SU-DHL-6 (cell line): ENCODE results near the gene FOXJ2.

Experiments used
- H2AFZ ChIP-seq: fragments of 200-600 bp; sonication (generic); 2 replicates; pipeline ENCODE4 v1.6.1; 2014; ENCODE audit warnings: low read depth, mild to moderate bottlenecking, moderate library complexity, mixed read lengths, antibody characterized with exemption, low read length; ENCODE audit not compliant: severe bottlenecking
- H3F3A ChIP-seq: fragments of 200-600 bp; shearing (Covaris generic); 2 replicates; pipeline ENCODE4 v1.6.0; 2016; ENCODE audit warnings: antibody characterized with exemption, mild to moderate bottlenecking; ENCODE audit not compliant: insufficient read depth
- H3K27ac ChIP-seq: fragments of 200-600 bp; sonication (generic); 2 replicates; pipeline ENCODE4 v1.5.1; 2016; ENCODE audit warnings: low read depth, mild to moderate bottlenecking, low read length, moderate library complexity, mixed read lengths
- H3K27me3 ChIP-seq: fragments of 200-600 bp; sonication (generic), shearing (Covaris generic); 2 replicates; pipeline ENCODE4 v1.6.0; 2014; ENCODE audit warnings: mild to moderate bottlenecking, low read length
- H3K36me3 ChIP-seq: fragments of 200-600 bp; sonication (generic); 2 replicates; pipeline ENCODE4 v1.6.1; 2014; ENCODE audit warnings: mild to moderate bottlenecking, low read length, mixed read lengths
- H3K4me2 ChIP-seq: fragments of 300-600, 200-600 bp; shearing (Covaris generic), sonication (generic); 2 replicates; pipeline ENCODE4 v1.6.0; 2014; ENCODE audit warnings: low read length, low read depth, mild to moderate bottlenecking; ENCODE audit not compliant: poor library complexity, severe bottlenecking
- H3K4me3 ChIP-seq: fragments of 200-600 bp; sonication (generic); 2 replicates; pipeline ENCODE4 v1.5.1; 2014; ENCODE audit warnings: antibody characterized with exemption, low read length, mild to moderate bottlenecking, mixed read lengths; ENCODE audit not compliant: insufficient read depth, poor library complexity, severe bottlenecking
- H3K79me2 ChIP-seq: fragments of 200-600 bp; sonication (generic); 2 replicates; pipeline ENCODE4 v1.6.1; 2014; ENCODE audit warnings: mild to moderate bottlenecking, low read length, moderate library complexity; ENCODE audit not compliant: insufficient read depth
- H3K9ac ChIP-seq: fragments of 200-600 bp; sonication (generic); 2 replicates; pipeline ENCODE4 v1.7.0; 2014; ENCODE audit warnings: mild to moderate bottlenecking, low read length
- H3K9me2 ChIP-seq: fragments of 200-600 bp; sonication (generic); replicated peaks from 2 replicates; pipeline ENCODE4 v1.6.1; 2014; ENCODE audit warnings: low read length; ENCODE audit not compliant: insufficient read depth
- H3K9me3 ChIP-seq: fragments of 200-600 bp; sonication (generic); 2 replicates; pipeline ENCODE4 v1.6.1; 2014; ENCODE audit warnings: low read length, mixed read lengths; ENCODE audit not compliant: insufficient read depth
- H4K20me1 ChIP-seq: fragments of 200-600 bp; sonication (generic); 2 replicates; pipeline ENCODE4 v1.6.1; 2014; ENCODE audit warnings: low read depth, mild to moderate bottlenecking, antibody characterized with exemption, low read length, moderate library complexity, mixed read lengths
- EZH2phosphoT487 ChIP-seq: fragments of 200-600 bp; sonication (generic), shearing (Covaris generic); conservative IDR thresholded peaks from 2 replicates; pipeline ENCODE4 v1.6.1; 2018; ENCODE audit warnings: mild to moderate bottlenecking, antibody characterized with exemption, low read length, moderate library complexity, mixed read lengths
- TF ChIP-seq, protein P1 (sequence below): fragments of 200-600 bp; sonication (generic); IDR thresholded peaks from one replicate; pipeline ENCODE4 v1.5.1; 2017; ENCODE audit warnings: antibody characterized with exemption, mild to moderate bottlenecking, low read length, moderate library complexity; ENCODE audit not compliant: insufficient read depth, poor library complexity, severe bottlenecking

The FOXJ2 gene

GRCh38 chr12:8040791-8041190, 8.3 kb downstream of the FOXJ2 start:
- H2AFZ ChIP-seq: no peak overlapping the region
- no peaks in the 10 kb centered on the region for H3K9me2 ChIP-seq
- no peak overlapping the region for H3K9ac ChIP-seq
- H4K20me1 ChIP-seq: no peaks in the 10 kb centered on the region
- no peaks in the 10 kb centered on the region for H3K79me2 ChIP-seq
- no peak for TF ChIP-seq EZH2phosphoT487
- TF ChIP-seq, protein P1, sequence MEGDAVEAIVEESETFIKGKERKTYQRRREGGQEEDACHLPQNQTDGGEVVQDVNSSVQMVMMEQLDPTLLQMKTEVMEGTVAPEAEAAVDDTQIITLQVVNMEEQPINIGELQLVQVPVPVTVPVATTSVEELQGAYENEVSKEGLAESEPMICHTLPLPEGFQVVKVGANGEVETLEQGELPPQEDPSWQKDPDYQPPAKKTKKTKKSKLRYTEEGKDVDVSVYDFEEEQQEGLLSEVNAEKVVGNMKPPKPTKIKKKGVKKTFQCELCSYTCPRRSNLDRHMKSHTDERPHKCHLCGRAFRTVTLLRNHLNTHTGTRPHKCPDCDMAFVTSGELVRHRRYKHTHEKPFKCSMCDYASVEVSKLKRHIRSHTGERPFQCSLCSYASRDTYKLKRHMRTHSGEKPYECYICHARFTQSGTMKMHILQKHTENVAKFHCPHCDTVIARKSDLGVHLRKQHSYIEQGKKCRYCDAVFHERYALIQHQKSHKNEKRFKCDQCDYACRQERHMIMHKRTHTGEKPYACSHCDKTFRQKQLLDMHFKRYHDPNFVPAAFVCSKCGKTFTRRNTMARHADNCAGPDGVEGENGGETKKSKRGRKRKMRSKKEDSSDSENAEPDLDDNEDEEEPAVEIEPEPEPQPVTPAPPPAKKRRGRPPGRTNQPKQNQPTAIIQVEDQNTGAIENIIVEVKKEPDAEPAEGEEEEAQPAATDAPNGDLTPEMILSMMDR: no peak
- no peaks in the 10 kb centered on the region for H3F3A ChIP-seq
- no peaks in the 10 kb centered on the region for H3K9me3 ChIP-seq
- no peaks in the 10 kb centered on the region for H3K27me3 ChIP-seq
- no peak overlapping the region for H3K27ac ChIP-seq
- H3K36me3 ChIP-seq: no peaks in the 10 kb centered on the region
- no peak overlapping the region for H3K4me3 ChIP-seq
- H3K4me2 ChIP-seq: no peak overlapping the region

GRCh38 chr12:8045952-8046944, 13.7 kb downstream of the FOXJ2 start:
- Histone ChIP-seq H3K9ac (no peak overlapping the region), H3K27me3 (no peaks in the 10 kb centered on the region), H3F3A (no peaks in the 10 kb centered on the region), H3K4me3 (no peak overlapping the region), H2AFZ (no peak overlapping the region), H3K79me2 (no peaks in the 10 kb centered on the region), H3K4me2 (no peak overlapping the region), H4K20me1 (no peaks in the 10 kb centered on the region), H3K9me3 (no peaks in the 10 kb centered on the region), H3K36me3 (0 out of 2 replicates have a peak, but pooled peaks cover 2% of the 10 kb centered on the region), H3K27ac (no peak overlapping the region), H3K9me2 (no peaks in the 10 kb centered on the region)
- TF ChIP-seq EZH2phosphoT487: no peak
- TF ChIP-seq, protein P1: peak; percentile 89

DNA sequence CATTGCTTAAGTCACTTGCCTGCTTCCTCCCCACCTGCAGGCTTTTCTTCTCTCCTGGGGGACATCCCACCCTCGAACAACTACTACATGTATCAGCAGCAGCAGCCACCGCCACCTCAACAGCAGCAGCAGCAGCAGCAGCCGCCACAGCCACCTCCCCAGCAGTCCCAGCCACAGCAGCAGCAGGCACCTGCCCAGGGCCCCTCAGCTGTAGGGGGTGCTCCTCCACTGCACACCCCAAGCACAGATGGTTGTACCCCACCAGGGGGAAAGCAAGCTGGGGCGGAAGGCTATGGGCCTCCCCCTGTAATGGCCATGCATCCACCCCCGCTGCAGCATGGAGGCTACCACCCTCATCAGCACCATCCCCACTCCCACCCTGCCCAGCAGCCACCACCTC, 15.3 kb downstream of the FOXJ2 start:
- Histone ChIP-seq H3K27me3 (no peaks in the 10 kb centered on the region), H3K9me2 (no peaks in the 10 kb centered on the region), H3K9ac (no peak overlapping the region), H3K36me3 (0 out of 2 replicates have a peak, but pooled peaks cover 2% of the 10 kb centered on the region), H3K4me3 (no peak overlapping the region), H3F3A (no peaks in the 10 kb centered on the region), H3K4me2 (no peak overlapping the region), H3K9me3 (no peaks in the 10 kb centered on the region), H2AFZ (no peak overlapping the region), H4K20me1 (no peaks in the 10 kb centered on the region), H3K79me2 (no peaks in the 10 kb centered on the region), H3K27ac (no peak overlapping the region)
- TF ChIP-seq EZH2phosphoT487: no peak
- TF ChIP-seq, protein P1: no peak
